Activated naive CD8-positive, alpha-beta T cell treated with anti-CD3 and anti-CD28 coated beads, Interleukin-2, amount 50 U/mL, for 24 hours (primary cell): ENCODE measurements around the gene CDK4.

Experiments used
- ATAC-seq: fragments of 150-1000 bp; cut with Tn5 transposase; one replicate; pipeline ENCODE4 v1.10.0; 2021
- DNase-seq: peaks from one replicate; pipeline ENCODE4 v3.0.0; 2021
- H3K27ac Mint-ChIP-seq: one replicate; pipeline ENCODE4 v1.8.0; 2021; ENCODE audit warnings: mild to moderate bottlenecking, mixed read lengths
- H3K27me3 Mint-ChIP-seq: one replicate; pipeline ENCODE4 v1.8.0; 2021; ENCODE audit warnings: mixed read lengths
- H3K36me3 Mint-ChIP-seq: one replicate; pipeline ENCODE4 v1.8.0; 2021; ENCODE audit warnings: low read depth, mixed read lengths
- H3K4me1 Mint-ChIP-seq: one replicate; pipeline ENCODE4 v1.8.0; 2021; ENCODE audit warnings: mixed read lengths
- H3K4me3 Mint-ChIP-seq: one replicate; pipeline ENCODE4 v1.8.0; 2021; ENCODE audit warnings: mild to moderate bottlenecking, moderate library complexity, mixed read lengths
- H3K9me3 Mint-ChIP-seq: one replicate; pipeline ENCODE4 v1.8.0; 2021; ENCODE audit warnings: mixed read lengths

CDK4 gene

GRCh38 chr12:57744194-57744776 is 7.8 kb downstream of the CDK4 start:
- Mint-ChIP-seq H3K4me3 (peak overlapping the region; percentile 89), H3K36me3 (peaks cover 30% of the 10 kb centered on the region), H3K4me1 (peaks cover 65% of the 10 kb centered on the region), H3K27me3 (no peaks in the 10 kb centered on the region), H3K9me3 (no peaks in the 10 kb centered on the region), H3K27ac (peak overlapping the region; percentile 92)
- DNase-seq = peak; percentile 81
- peak; percentile 22 for ATAC-seq

GRCh38 chr12:57743769-57744168 is 8.3 kb downstream of the CDK4 start:
- no peak overlapping the region for H3K27ac Mint-ChIP-seq
- H3K4me1 Mint-ChIP-seq = peaks cover 64% of the 10 kb centered on the region
- DNase-seq (no peak), ATAC-seq (no peak)
- peaks cover 26% of the 10 kb centered on the region for H3K36me3 Mint-ChIP-seq
- no peaks in the 10 kb centered on the region for H3K27me3 Mint-ChIP-seq
- H3K4me3 Mint-ChIP-seq = peak overlapping the region; percentile 89
- H3K9me3 Mint-ChIP-seq = no peaks in the 10 kb centered on the region

GRCh38 chr12:57741844-57742738 is 10.0 kb downstream of the CDK4 start:
- H3K4me3 Mint-ChIP-seq = peak overlapping the region; percentile 96
- peak overlapping the region; percentile 90 for H3K27ac Mint-ChIP-seq
- peaks cover 60% of the 10 kb centered on the region for H3K4me1 Mint-ChIP-seq
- peaks cover 15% of the 10 kb centered on the region for H3K36me3 Mint-ChIP-seq
- peak; percentile 75 for ATAC-seq
- peak; percentile 78 for DNase-seq
- H3K9me3 Mint-ChIP-seq = no peaks in the 10 kb centered on the region
- no peaks in the 10 kb centered on the region for H3K27me3 Mint-ChIP-seq

DNA sequence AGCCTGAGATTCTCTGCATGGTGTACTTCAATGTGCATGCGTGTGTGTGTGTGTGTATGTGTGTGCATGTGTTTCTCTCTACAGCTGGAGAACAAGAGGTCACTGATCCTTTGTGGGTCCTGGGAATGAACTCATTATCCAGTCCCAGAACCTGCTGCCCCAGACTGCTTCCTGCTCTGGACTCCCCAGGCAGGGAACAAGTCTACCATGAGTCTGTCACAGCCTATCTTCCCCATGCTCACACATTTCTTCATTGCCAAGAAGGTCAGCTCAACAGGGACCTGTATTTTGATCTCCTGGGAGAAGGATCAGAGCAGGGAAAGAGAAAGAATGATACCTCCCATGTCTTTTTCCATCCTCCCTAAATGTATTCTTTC is 10.7 kb downstream of the CDK4 start:
- H3K9me3 Mint-ChIP-seq = no peaks in the 10 kb centered on the region
- H3K36me3 Mint-ChIP-seq = peaks cover 12% of the 10 kb centered on the region
- DNase-seq (no peak), ATAC-seq (no peak)
- peak overlapping the region; percentile 96 for H3K4me3 Mint-ChIP-seq
- peak overlapping the region; percentile 90 for H3K27ac Mint-ChIP-seq
- H3K27me3 Mint-ChIP-seq = no peaks in the 10 kb centered on the region
- peaks cover 63% of the 10 kb centered on the region for H3K4me1 Mint-ChIP-seq

DNA sequence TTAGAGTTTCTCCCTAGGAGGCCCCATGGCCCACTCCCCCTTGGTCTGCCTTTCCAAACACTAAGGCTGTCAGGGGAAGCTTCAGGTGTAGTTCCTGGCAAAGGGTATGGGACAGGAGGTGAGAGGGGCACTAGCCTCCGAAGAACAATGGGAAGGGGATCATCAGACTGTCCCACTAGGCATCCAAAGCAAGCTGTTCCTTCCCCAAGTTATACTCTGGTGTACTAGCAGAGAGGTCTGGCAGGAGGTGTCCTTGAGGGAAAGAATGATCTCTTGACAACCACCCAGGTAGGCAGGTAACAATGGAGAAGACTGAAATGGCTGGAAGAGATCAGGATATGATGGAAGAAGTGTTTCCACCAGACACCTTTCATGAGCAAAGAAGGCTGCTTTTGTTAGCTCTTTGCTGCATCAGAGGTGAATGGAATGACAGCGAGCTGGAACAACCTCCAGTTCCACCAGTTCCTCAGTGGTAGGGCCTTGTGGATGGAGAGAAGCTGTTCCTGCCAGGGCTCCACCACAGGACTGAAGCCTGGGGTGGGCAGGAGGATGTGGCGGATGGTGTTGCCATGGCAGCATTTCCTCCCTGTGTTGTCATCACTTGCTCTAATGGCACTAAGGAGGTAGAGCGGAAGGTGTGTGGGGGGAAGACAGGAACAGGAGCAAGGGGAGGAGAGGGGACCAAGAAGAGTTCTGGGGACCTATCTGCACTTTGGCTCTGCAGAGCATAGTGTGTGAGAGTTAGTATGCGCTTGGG is 11.3 kb downstream of the CDK4 start:
- peak; percentile 75 for DNase-seq
- no peaks in the 10 kb centered on the region for H3K27me3 Mint-ChIP-seq
- H3K4me3 Mint-ChIP-seq = peak overlapping the region; percentile 96
- peak overlapping the region; percentile 90 for H3K27ac Mint-ChIP-seq
- ATAC-seq = peak; percentile 68
- H3K4me1 Mint-ChIP-seq = peaks cover 58% of the 10 kb centered on the region
- peaks cover 8% of the 10 kb centered on the region for H3K36me3 Mint-ChIP-seq
- no peaks in the 10 kb centered on the region for H3K9me3 Mint-ChIP-seq

GRCh38 chr12:57739914-57740538 is 12.1 kb downstream of the CDK4 start:
- H3K4me3 Mint-ChIP-seq = peak overlapping the region; percentile 96
- no peak for ATAC-seq
- peaks cover 5% of the 10 kb centered on the region for H3K36me3 Mint-ChIP-seq
- no peaks in the 10 kb centered on the region for H3K27me3 Mint-ChIP-seq
- peak overlapping the region; percentile 15 for H3K27ac Mint-ChIP-seq
- peaks cover 50% of the 10 kb centered on the region for H3K4me1 Mint-ChIP-seq
- no peak for DNase-seq
- no peaks in the 10 kb centered on the region for H3K9me3 Mint-ChIP-seq

GRCh38 chr12:57739387-57739786 is 12.7 kb downstream of the CDK4 start:
- peak overlapping the region; percentile 15 for H3K27ac Mint-ChIP-seq
- no peaks in the 10 kb centered on the region for H3K27me3 Mint-ChIP-seq
- no peaks in the 10 kb centered on the region for H3K9me3 Mint-ChIP-seq
- no peak for DNase-seq
- H3K4me3 Mint-ChIP-seq = peak overlapping the region; percentile 9
- ATAC-seq = no peak
- peaks cover 8% of the 10 kb centered on the region for H3K36me3 Mint-ChIP-seq
- peaks cover 45% of the 10 kb centered on the region for H3K4me1 Mint-ChIP-seq

- Mint-ChIP-seq H3K27ac (peak within 1 kb of the TSS; percentile 15), H3K36me3 (peaks cover 10% of the 10 kb centered on the region), H3K27me3 (no peaks in the 10 kb centered on the region), H3K4me3 (peak within 1 kb of the TSS; percentile 9), H3K9me3 (no peaks in the 10 kb centered on the region), H3K4me1 (peaks cover 38% of the 10 kb centered on the region)
- DNase-seq (no peak), ATAC-seq (no peak)
These were observed 13.4 kb downstream of the CDK4 start, which contains the start of gene AGAP2 for GRCh38 chr12:57738661-57739237. Gene AGAP2 (minus strand): TSS chr12:57738742. CDS start chr12:57738246, 496 bp downstream.

DNA sequence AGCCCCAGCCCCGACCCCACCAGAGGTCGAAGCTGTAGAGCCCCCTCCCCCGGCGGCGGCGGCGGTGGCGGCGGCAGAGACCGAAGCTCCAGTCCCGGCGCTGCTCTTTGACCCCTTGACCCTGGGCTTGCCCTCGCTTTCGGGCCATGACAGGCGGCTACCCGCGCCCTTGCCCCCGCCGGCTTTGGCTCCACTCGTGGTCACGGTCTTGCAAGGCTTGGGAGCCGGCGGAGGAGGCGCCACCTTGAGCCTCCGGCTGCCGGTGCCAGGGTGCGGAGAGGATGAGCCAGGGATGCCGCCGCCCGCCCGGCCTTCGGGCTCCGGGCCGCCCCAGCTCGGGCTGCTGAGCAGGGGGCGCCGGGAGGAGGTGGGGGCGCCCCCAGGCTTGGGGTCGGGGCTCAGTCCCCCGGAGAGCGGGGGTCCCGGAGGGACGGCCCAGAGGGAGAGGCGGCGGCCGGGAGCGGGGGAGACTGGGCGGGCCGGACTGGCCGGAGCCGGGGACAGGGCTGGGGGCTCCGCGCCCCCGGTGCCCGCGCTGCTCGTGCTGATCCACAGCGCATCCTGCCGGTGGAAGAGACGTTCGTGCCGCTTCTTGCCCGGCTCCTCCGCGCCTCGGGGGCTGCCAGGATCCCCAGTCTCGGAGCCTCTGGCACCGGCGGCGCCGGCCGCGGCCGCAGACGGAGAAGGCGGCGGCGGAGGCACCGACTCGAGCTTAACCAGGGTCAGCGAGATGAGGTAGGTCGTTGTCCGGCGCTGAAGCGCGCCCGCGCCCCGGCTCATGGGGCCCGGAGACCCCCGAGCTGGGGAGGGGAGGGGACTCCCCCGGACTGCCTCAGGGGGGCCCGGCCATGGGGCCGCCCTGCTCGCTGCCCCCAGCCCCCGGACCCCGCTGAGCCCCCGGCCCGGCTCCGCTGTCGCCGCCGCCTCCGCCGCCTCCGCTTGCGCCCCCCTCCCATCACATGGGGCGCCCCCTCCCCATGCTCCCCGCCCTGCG is 14.3 kb downstream of the CDK4 start:
- Mint-ChIP-seq H3K27ac (no peak overlapping the region), H3K4me1 (peaks cover 38% of the 10 kb centered on the region)

GRCh38 chr12:57736741-57737466 is 15.2 kb downstream of the CDK4 start:
- Mint-ChIP-seq H3K27me3 (no peaks in the 10 kb centered on the region), H3K4me3 (no peak overlapping the region), H3K36me3 (peaks cover 16% of the 10 kb centered on the region), H3K27ac (peak overlapping the region; percentile 0), H3K9me3 (no peaks in the 10 kb centered on the region), H3K4me1 (peaks cover 31% of the 10 kb centered on the region)
- no peak for DNase-seq
- ATAC-seq = no peak

More for the DNA sequence above, 14.3 kb downstream of the CDK4 start:
- Mint-ChIP-seq H3K4me3 (no peak overlapping the region), H3K9me3 (no peaks in the 10 kb centered on the region), H3K27me3 (no peaks in the 10 kb centered on the region), H3K36me3 (peaks cover 11% of the 10 kb centered on the region)
- ATAC-seq (no peak), DNase-seq (no peak)

- Mint-ChIP-seq H3K4me1 (peaks cover 27% of the 10 kb centered on the region), H3K36me3 (peaks cover 21% of the 10 kb centered on the region), H3K27me3 (no peaks in the 10 kb centered on the region), H3K27ac (peak overlapping the region; percentile 0), H3K9me3 (no peaks in the 10 kb centered on the region), H3K4me3 (no peak overlapping the region)
- DNase-seq (no peak), ATAC-seq (no peak)
These were observed 16.0 kb downstream of the CDK4 start for GRCh38 chr12:57735952-57736740.
